GM21526 (cell line): Measurements from ENCODE around the gene REPIN1.

Experiments used
- ATAC-seq: cut with Tn5 transposase; IDR thresholded peaks from one replicate; pipeline ENCODE4 v1.9.1; 2021; ENCODE audit warnings: moderate library complexity; ENCODE audit not compliant: unreplicated experiment, low FRiP score

The REPIN1 gene

DNA sequence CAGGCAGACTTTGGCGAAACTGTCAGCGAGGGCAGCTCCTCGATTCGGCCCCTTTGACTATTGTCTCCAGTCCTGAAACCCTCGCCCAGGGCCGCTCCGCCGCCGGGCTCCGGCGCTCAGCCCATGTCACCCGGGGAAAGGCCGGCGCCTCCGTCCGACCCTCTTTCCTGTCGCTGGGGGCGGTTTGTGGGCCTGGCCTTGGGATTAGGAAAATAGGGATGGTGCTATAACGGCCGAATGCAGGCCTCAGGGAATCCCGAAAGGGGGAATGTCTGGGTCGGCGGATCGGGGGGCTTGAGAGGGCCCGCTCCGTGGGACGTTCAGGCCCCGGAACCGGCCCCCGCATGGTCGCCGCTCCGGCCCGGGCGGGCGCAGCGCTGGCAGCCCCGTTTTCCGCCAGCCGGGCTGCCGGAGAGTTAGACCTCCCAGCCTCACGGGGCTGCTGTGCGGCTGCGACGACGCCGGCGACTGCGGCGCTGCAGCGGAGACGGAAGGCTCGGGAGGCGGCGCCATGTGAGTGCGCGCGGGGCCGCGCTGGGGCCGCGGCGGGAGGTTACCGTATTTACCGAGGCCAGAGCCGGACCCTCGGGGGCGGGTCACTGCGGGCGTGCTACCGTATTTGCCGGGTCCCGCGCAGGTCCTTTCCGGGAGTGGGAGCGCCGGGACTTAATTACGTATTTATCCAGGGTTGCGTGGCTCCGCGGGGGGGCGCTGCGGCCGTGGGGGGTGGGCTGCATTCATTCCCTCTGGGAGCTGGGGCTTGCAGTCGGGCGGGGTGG, 36.4 kb downstream of the REPIN1 start:
- peak; percentile 44 for ATAC-seq

DNA sequence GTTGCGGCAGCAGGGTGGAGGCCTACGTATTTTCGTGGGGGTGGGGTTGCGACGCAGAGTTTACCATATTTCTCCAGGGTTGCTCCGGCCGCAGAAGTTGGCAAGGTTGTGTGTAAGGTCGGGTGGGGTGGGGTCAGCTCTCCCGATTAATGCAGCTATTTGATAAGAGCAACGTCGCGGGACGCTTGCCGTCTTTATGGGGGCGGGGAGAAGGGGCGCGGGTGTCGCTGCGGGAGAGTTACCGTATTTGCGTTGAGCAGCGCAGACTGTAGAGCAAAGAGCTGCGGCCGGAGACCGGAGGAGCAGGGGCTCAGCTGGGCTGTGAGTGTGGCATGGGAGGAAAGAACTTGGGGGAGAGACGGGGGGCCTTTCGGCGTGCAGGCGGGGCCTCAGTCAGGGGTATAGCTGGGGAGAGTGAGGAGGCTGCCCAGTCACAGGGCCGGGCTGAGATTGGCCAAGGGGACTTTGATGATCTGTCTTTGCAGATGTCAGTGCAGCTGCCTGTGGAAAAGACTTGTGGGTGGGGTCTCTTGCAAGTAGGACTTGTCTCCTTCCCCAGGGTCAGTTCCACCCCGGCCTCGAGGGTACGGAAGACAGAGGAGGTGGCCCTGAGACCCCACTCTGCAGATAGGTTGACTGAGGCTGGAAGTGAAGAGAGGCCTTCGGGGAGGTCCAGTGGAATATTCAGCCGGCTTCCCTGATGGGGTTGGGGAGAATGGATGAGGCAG, 37.1 kb downstream of the REPIN1 start:
- ATAC-seq, result no peak

DNA sequence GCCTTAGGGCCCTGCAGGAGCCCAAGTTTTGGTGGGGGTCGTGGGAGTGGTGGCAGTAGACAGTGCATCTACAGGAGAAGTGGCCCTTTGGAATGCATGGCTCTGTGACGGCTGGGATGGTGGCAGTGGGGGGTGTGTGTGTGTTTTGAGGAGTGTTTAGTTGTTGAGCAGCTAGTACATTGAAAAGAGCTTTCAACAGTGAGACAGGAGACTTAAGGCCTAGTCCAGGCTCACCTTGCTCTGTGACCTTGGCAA, 37.6 kb downstream of the REPIN1 start:
- no peak for ATAC-seq

DNA sequence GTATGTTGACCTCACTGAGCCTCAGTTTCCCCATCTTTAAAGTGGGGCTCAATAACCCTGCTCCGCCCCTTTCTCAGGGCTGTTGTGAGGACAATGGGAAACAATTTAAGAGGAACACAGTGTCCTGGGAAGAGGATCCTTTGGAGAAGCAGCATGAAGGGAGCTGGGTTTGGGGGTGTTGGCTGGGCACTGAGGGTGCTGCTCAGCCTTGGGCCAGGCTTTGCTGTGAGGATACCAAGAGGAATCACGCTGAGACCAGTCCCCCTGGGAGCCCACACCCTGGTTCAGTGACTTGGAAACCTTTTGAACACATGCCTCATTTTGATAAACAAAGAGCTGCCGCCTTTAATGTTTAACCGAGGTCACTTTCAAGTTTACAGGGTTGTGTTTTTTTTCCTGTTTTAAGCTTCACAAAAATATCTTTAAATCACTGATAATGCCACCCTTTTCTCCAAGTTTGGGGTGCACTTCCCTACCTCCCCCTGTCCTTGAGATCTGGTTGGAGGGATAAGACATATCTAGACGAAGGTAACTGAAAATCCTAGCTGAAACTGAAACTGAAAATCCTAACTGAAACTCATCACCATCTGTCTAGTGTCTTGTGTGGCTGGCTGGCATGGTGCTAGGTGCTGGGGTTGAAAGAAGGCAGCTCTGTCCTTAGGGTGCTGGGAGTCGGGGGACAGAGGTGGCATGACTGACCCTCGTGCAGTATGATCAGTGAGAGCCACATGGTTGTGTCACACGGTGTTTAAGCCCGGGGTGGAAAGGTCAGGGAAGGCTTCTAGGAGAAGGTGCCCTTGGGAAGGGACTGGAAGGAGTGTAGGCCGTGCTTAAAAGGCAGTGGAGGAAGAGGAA, 38.2 kb downstream of the REPIN1 start:
- peak; percentile 47 for ATAC-seq

DNA sequence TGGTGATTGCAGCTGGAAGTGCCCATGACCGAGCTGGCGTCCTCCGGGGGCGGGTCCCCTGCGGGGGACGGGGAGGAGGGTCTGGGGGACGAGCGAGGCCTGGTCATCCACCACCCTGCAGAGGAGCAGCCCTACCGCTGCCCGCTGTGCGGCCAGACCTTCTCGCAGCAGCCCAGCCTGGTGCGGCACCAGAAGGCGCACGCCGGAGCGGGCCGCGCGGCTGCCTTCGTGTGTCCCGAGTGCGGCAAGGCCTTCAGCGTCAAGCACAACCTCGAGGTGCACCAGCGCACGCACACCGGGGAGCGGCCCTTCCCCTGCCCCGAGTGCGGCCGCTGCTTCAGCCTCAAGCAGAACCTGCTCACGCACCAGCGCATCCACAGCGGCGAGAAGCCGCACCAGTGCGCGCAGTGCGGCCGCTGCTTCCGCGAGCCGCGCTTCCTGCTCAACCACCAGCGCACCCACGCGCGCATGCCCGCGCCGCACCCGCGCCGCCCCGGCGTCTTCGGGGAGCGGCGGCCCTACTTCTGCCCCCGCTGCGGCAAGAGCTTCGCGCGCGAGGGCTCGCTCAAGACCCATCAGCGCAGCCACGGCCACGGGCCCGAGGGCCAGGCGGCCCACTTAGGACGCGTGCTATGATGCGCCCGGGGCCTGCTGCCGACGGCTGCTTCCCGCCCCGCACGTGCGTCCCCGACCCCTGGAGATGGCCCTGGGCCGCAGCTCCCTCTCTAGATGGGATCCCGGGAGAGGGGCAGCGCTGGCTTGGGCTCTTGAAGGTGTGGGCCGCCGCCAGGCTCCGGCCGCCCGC, 39.2 kb downstream of the REPIN1 start:
- no peak for ATAC-seq

DNA sequence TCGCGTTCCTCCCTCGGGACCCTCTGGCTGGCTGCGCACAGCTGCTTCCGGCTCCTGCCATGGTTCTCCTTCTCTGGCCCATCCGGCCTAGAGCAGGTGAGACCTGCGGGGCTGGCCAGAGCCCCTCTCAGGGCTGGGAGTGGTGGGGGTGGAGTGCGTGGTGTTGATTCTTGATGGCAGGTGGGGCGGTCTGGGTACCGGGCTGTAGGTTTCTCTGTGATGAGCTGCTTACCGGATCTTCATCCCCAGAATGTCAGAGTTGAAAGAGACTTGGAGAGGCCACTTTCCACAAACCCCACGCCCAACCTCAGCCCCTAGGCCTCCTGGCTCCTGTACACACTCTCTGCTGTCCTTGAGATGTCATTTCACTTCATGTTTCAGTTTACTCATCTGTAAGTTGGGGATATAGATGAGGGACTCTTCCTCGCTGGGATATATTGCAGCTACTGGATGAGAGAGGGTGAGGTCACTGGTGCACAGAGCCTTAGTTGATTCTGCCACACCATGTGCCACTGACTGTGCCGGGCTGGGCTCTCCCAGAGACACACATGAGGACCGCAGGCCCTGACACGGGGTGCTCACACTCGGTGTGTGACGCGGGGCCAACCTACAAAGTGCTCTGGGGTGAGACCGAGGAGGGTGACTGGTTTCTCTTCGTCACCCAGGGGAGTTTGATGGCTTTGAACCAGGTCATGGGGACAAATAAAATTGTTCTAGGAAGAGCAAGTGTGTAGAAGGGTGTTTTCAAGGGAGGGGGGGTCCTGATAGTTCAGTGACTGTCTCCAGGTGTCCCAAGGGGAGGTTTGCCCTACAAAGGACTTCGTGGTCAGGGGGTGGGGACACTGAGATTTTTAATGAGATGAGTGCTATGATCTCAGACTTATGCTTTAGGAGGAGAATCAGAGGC, 40.0 kb downstream of the REPIN1 start:
- ATAC-seq, result no peak

DNA sequence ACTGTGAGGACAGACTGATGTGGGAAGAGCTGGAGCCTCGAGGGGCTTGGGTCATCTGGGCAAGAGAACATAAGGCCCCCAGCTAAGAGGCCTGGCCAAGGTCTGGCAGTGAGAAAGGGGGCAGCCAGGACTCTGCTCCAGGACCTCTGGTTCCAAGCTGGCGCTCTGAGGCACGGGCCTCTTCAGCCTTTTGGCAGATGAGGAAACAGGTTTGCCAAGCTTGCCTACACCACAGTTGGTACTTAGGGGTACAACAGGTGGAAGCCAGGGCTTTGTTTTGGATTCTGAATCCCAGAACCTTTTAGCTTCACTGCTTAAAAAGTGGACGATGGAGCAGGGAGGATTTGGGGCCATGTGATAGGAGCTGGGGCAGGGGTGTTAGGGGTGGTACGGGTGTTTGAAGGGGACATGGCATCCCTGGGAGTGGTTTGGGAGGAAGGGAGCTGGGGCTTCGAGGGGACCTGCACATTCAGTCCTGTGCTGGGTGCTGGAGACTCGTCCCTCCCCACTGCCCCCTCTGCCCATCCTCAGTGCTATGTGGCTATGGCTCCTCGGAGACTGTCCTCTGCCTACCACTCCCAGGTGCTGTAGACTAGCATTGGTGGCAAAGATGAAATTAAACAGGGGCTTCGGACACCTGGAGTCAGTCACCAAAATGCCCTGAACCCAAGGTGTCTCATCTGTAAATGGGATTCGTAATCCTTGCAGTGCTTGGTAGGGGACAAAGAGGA, 40.8 kb downstream of the REPIN1 start:
- no peak for ATAC-seq

DNA sequence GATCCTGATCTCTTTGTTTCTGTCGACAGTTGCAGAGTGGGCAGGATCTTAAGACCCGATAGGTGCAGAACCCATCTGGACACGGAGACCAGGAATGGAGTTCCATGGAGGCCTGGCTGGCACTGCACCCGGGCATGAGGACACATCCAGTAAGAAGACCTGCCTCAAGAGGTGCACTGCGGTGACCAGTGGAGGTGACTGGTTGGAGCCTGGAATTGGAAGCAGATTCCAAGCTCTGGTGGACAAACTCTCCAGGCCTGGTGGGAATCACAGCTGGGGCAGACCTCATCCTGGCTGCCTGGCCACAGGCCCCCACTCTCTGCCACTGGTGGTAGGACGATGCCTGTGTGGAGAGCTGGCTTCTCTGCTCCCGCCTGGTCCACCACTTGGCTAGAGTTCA, 41.5 kb downstream of the REPIN1 start:
- ATAC-seq, result no peak

DNA sequence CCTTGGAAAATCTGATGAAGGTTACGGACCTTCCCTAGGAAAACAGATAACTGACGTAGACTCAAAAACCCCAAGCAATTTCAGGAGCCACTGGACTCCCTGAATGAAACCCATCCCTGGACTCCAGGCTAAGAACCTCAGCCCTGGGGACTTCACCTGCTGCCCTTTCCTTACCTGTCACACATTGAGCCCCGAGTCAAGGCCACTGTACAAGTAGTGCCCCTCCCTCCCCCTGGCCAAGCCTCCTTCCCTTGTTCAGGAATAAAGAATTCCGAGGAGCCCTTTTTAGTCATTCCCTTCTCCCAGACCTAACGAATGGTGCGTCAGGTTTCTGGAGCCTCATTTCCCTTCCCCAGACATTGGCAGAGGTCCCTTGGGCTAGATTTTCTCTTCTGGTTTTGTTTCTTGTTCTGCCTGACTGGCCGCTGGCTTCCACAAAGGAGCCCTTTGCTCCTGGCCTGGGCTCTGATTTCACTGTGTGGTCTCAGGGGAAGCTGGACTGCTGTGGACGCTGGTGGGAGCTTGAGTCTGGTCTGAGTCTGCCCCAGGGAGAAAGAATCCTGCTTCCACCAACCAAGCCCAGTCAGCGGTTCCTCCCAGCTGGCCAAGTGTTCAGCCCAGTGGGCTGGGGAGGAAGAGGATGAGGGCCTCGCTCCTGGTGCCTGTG, 42.2 kb downstream of the REPIN1 start:
- no peak for ATAC-seq

DNA sequence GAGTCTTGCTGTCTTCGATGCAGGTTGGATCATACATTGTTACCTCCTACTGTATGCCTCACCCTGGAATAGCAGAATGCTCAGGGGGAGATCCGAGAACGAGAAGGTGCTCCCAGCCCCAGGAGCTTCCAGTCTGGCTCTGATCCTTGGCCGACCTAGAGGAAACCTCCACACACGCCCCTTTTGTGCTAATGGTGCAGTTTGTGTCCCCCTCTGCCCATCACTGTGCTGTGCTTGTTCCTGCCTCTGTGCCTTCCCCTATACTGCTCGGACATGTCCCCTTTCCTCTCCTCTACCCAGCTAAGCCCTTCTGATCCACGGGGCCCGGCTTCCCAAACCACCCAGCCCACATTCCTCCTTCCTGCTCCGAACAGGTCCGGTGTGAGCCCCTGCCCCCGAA, 43.0 kb downstream of the REPIN1 start:
- ATAC-seq, result no peak

DNA sequence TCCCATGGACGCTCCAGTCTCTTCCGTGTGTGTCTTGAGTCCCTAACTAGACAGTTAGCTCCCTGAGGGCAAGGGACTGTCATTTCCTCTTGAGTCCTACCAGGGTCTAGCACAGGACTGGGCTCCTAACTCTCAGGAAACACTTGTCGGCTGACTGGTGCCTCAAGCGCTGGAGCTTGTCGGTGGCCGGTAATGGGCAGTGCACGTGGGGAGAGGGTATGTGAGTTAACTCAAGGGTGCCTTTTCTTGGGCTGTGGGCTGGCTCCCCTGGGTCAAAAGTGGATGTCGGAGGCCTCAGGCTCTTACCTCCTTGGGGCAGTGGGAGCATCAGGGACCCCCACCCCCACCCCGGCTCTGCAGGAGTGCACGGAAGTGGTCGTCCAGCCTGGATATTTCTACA, 43.4 kb downstream of the REPIN1 start:
- no peak for ATAC-seq

DNA sequence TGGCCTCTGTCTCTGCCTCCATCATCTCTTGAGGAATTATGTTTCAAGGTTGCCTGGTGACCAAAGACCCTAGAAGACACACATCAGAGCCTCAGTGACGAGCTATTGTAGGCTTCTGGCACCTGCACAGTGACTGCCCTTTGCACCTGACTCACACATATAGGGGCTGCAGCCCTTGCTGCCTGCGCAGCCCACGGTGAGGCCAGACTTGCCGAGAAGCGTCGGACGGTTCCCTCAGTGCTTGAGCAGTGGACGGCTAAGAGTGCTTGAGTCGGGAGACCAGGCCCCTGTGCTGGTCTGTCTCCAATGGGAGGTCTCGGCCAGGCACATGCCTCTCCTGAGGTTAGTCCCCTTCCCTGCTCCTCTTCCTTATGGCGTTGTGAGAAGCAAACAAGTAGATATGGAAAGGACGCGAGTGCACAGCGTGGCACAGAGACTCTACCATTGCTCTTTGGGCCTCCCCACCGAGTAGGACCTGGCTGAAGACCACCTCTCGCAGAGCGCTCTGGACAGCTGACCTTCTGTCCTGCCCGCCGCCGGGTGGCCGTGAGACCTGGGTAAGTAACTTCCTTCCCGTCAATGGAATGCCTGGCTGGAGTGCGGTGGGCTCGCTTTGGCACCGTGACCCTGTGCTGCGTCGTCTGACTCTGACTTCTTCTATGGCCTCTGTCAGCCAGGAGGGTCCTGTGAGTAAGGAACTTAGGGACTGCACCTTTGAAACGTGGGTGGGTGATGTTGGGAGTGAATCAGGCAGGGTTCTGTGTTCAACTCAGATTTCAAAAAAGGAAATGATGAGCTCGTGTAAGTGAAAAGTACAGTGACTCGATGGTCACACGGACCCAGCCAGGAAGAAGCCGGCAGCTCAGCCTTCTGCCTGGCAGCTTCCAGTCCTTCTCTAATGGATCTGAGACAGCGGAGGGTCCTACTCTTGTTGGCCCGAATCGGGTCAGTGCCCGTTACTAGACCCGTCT, 44.2 kb downstream of the REPIN1 start:
- ATAC-seq, result no peak

DNA sequence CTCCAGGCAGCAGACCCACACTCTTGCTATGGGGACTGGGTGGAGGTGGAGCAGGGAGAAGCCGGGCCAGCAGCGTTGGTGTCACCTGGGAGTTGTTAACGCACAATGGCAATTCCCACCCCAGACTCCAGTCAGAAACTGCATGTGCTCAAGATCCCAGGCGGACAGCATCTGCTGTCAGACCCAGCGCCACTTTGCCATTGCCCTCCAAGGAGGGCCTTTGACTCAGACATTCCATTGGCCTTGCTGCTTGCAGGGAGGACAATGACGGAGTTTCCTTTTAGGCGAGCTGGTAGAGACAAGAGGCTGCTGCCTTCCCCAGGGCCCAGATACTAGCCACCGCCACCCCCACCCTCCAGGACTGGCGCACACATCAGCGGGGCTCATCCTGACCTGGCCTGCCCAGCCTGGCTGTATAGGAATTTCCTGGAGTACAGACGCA, 45.0 kb downstream of the REPIN1 start:
- no peak for ATAC-seq

DNA sequence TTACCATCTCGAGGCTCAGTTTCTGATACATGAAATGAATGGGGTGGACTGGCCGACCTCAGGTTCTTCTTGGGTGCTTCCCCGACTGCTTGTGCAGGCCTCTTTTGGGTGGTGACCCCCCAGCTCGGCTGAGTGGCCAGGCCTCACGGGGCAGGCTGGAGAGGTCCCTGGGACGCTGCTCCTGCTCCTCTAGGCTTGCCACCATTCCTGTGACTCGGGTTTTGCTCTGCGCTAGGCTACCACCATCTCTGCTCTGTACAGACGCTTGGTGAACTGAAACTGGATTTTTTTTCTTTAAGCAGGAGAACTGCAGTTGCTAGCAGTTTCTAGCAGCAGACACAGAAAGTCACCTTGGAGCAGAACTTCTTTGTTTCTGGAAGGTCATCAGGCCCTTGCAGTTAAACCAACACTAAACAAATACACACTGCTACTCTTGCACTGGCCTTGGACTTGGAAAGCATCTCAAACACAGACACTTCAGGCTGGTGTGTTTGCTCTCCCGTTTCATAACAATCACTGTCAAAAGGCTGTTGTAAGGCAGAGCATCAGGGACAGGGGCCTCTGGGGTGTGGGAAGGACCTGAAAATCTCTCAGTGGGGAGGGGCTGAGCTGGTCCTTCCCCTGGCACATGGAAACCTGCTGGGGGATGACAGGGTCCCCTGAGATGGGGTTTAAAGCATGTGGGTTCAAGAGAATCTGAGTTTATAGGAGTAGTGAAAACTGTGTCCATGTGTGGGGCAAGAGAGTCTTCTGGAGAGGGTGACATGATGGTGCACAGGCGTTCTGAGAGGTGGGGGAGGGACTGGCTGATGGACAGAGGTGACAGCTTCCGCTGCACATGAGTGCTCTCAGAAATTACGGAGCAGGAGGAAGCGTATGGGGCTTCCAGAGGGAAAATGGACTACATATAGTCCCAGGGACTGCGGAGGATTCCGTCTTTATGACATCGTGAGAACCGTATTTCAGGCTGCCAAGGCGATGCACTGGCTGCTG, 46.8 kb downstream of the REPIN1 start:
- ATAC-seq, result no peak

DNA sequence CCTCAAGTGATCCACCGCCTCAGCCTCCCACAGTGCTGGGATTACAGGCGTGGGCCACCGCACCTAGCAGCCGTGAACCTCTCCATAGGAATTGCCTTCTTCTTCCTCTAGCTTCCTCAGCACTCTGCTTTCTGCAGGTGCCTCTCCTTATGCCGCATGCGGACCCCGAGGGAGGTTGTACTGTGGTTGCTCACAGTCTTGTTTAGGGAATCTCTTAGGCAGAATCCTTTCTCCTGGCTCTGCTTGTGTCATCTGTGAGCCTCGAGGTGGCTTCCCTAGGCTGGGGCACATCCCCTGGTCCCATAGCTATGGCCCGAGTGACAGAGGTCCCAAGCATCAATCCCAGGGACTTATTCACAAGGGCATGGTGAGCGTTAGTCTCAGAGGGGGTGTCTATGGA, 48.6 kb downstream of the REPIN1 start:
- ATAC-seq, result no peak

DNA sequence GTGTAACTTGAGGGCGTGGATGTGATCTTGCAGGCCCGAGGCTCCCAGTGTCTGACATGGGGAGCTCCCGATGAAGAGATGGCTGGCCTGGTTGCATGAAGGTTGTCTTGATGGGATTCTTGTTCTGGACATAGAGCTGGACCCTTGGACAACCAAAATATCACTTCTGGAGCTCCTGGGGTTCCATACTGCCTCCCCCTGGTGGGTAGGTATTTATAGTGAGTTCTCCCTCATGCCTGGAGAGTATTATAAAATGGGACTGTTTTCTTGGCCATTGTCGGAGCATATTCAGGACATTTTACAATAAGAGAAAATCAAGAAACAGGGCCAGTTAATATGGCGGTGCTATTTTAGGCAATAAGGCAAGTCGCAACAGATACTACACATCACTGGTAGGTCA, 49.2 kb downstream of the REPIN1 start:
- no peak for ATAC-seq
